ENCODE data around the gene PYGO2. TPM values are rescaled to one million over a fixed set of nuclear protein-coding genes. Genes with fewer than 3 reads are reported as not detected.

Gene PYGO2
- total RNA-seq, 1 experiment from 2014 or later, result 37.4 TPM

GRCh38 chr1:154960446-154961136 lies 991 bp downstream of the PYGO2 start (continued):
- TF ChIP-seq, protein P1, sequence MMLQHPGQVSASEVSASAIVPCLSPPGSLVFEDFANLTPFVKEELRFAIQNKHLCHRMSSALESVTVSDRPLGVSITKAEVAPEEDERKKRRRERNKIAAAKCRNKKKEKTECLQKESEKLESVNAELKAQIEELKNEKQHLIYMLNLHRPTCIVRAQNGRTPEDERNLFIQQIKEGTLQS (CRISPR knock-in tag; conservative IDR thresholded peaks at IDR 0.05), result no peak

- DNase-seq (ENCODE audit: low spot score) (no peak), ATAC-seq (no peak)
- H3K27me3 Mint-ChIP-seq (ENCODE audit: low read depth), result no peaks in the 10 kb centered on the region
- peaks cover 55% of the 10 kb centered on the region for H3K4me1 Mint-ChIP-seq
- peaks cover 24% of the 10 kb centered on the region for H3K36me3 Mint-ChIP-seq
- TF ChIP-seq HMGXB4 (CRISPR knock-in tag; IDR thresholded peaks at IDR 0.05), result no peak
- no peak for TF ChIP-seq PREB (CRISPR knock-in tag; IDR thresholded peaks at IDR 0.05; ENCODE audit: borderline replicate concordance)
- TF ChIP-seq, protein P2, sequence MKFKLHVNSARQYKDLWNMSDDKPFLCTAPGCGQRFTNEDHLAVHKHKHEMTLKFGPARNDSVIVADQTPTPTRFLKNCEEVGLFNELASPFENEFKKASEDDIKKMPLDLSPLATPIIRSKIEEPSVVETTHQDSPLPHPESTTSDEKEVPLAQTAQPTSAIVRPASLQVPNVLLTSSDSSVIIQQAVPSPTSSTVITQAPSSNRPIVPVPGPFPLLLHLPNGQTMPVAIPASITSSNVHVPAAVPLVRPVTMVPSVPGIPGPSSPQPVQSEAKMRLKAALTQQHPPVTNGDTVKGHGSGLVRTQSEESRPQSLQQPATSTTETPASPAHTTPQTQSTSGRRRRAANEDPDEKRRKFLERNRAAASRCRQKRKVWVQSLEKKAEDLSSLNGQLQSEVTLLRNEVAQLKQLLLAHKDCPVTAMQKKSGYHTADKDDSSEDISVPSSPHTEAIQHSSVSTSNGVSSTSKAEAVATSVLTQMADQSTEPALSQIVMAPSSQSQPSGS (CRISPR knock-in tag; IDR thresholded peaks at IDR 0.05; ENCODE audit: borderline replicate concordance, low read depth), result no peak
- TF ChIP-seq NR1H2 (CRISPR knock-in tag; IDR thresholded peaks at IDR 0.05), result no peak
- no peak for TF ChIP-seq ESRRA (CRISPR knock-in tag; IDR thresholded peaks at IDR 0.05; ENCODE audit: borderline replicate concordance)
- no peak for TF ChIP-seq NFYB (CRISPR knock-in tag; conservative IDR thresholded peaks at IDR 0.05; ENCODE audit: low read depth)
- TF ChIP-seq, protein P3, sequence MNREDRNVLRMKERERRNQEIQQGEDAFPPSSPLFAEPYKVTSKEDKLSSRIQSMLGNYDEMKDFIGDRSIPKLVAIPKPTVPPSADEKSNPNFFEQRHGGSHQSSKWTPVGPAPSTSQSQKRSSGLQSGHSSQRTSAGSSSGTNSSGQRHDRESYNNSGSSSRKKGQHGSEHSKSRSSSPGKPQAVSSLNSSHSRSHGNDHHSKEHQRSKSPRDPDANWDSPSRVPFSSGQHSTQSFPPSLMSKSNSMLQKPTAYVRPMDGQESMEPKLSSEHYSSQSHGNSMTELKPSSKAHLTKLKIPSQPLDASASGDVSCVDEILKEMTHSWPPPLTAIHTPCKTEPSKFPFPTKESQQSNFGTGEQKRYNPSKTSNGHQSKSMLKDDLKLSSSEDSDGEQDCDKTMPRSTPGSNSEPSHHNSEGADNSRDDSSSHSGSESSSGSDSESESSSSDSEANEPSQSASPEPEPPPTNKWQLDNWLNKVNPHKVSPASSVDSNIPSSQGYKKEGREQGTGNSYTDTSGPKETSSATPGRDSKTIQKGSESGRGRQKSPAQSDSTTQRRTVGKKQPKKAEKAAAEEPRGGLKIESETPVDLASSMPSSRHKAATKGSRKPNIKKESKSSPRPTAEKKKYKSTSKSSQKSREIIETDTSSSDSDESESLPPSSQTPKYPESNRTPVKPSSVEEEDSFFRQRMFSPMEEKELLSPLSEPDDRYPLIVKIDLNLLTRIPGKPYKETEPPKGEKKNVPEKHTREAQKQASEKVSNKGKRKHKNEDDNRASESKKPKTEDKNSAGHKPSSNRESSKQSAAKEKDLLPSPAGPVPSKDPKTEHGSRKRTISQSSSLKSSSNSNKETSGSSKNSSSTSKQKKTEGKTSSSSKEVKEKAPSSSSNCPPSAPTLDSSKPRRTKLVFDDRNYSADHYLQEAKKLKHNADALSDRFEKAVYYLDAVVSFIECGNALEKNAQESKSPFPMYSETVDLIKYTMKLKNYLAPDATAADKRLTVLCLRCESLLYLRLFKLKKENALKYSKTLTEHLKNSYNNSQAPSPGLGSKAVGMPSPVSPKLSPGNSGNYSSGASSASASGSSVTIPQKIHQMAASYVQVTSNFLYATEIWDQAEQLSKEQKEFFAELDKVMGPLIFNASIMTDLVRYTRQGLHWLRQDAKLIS (CRISPR knock-in tag; IDR thresholded peaks at IDR 0.05; ENCODE audit: borderline replicate concordance), result no peak
- TF ChIP-seq, protein P4, sequence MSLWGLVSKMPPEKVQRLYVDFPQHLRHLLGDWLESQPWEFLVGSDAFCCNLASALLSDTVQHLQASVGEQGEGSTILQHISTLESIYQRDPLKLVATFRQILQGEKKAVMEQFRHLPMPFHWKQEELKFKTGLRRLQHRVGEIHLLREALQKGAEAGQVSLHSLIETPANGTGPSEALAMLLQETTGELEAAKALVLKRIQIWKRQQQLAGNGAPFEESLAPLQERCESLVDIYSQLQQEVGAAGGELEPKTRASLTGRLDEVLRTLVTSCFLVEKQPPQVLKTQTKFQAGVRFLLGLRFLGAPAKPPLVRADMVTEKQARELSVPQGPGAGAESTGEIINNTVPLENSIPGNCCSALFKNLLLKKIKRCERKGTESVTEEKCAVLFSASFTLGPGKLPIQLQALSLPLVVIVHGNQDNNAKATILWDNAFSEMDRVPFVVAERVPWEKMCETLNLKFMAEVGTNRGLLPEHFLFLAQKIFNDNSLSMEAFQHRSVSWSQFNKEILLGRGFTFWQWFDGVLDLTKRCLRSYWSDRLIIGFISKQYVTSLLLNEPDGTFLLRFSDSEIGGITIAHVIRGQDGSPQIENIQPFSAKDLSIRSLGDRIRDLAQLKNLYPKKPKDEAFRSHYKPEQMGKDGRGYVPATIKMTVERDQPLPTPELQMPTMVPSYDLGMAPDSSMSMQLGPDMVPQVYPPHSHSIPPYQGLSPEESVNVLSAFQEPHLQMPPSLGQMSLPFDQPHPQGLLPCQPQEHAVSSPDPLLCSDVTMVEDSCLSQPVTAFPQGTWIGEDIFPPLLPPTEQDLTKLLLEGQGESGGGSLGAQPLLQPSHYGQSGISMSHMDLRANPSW (CRISPR knock-in tag; conservative IDR thresholded peaks at IDR 0.05; ENCODE audit: low read depth), result no peak
- no peak for TF ChIP-seq NFATC4 (CRISPR knock-in tag; IDR thresholded peaks at IDR 0.05)
- TF ChIP-seq ZNF512 (CRISPR knock-in tag; IDR thresholded peaks at IDR 0.05; ENCODE audit: borderline replicate concordance), result no peak
- no peak for TF ChIP-seq CREM (CRISPR knock-in tag; IDR thresholded peaks at IDR 0.05)
- no peak for TF ChIP-seq CDX4 (CRISPR knock-in tag; IDR thresholded peaks at IDR 0.05; ENCODE audit: borderline replicate concordance)
- ChIA-PET POLR2A (interaction anchor here (4.6 kb wide), 1 partner anchor 12 kb away, joined by 66 read pairs; the partner anchor contains the start of genes CKS1B and SHC1), CTCF (interaction anchor here (1.2 to 4.1 kb wide), 2 partner anchors 40 to 58 kb away, joined by 3 to 25 read pairs; no protein-coding TSS in a partner anchor)
- H3K4me3 Mint-ChIP-seq, result peak overlapping the region; percentile 37
- no peaks in the 10 kb centered on the region for H3K9me3 Mint-ChIP-seq
- H3K27ac Mint-ChIP-seq, result no peak overlapping the region
Measured at GRCh38 chr1:154959426-154959780, 2.2 kb downstream of the PYGO2 start.

All from WTC11 (cell line).